Measurements from ENCODE around the gene TMF1. TPM values are rescaled to one million over a fixed set of nuclear protein-coding genes. Genes with fewer than 3 reads are reported as not detected.

TMF1 gene
- total RNA-seq, 2 experiments from 2014 or later, result 37.1 to 42.1 TPM

- ChIA-PET CTCF (interaction anchor here (1.3 kb wide), 1 partner anchor 16 kb away, joined by 3 read pairs; the partner anchor contains the start of gene EOGT), POLR2A (interaction anchor here (1.7 kb wide), 1 partner anchor 10 kb away, joined by 4 read pairs; no protein-coding TSS in a partner anchor)
- Mint-ChIP-seq H3K36me3 (peaks cover 31% of the 10 kb centered on the region), H3K27ac (peak overlapping the region; percentile 70), H3K4me1 (ENCODE audit: low read depth) (peaks cover 21% of the 10 kb centered on the region), H3K27me3 (no peaks in the 10 kb centered on the region), H3K4me3 (no peak overlapping the region), H3K9me3 (no peaks in the 10 kb centered on the region)
- peak; percentile 17 for DNase-seq
- intact Hi-C loops (cut with micrococcal nuclease), result loop anchor here (1.0 to 10.0 kb wide), 6 partner anchors 11 to 2001 kb away; partner anchors contain the start of genes EOGT and KBTBD8
These were observed 54.2 kb downstream of the TMF1 start for GRCh38 chr3:68997887-68998286.

DNA sequence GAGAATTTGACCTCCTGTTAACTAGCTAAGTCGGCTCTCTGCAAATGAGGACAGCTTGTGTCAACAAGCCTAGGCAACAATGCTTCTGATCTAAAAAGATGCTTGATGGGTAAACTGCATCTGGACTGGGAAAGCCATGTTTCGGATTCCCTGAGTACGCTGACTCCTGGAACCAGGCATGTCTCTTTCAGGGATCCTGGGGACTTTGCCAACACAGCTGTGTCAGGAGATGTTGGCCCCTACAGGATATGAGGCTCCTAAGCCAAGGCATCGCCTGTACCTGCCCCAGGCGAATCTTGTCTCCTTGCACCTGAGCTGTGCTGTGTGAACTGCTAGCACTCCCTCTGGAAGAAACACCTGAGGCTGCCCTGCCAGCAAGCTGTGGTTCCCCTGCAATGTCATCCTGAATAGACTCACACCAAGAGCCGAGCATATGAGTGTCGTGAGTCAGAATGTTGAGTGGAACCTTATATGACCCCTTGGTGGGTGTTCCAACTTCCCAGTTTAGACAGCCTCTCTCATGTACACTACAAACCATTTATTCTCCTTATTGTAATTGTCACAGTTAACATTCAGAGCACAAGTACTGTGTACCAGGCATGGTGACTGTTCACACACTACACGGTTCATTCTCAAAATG is 55.7 kb downstream of the TMF1 start:
- no peak overlapping the region for H3K4me3 Mint-ChIP-seq
- peak overlapping the region; percentile 56 for H3K27ac Mint-ChIP-seq
- peak; percentile 50 for DNase-seq

GRCh38 chr3:68988740-68989139 is 63.4 kb downstream of the TMF1 start:
- H3K4me1 Mint-ChIP-seq (ENCODE audit: low read depth), result peaks cover 15% of the 10 kb centered on the region
- no peak overlapping the region for H3K4me3 Mint-ChIP-seq
- H3K36me3 Mint-ChIP-seq, result peaks cover 56% of the 10 kb centered on the region

More for the DNA sequence above, 55.7 kb downstream of the TMF1 start:
- Mint-ChIP-seq H3K9me3 (no peaks in the 10 kb centered on the region), H3K27me3 (no peaks in the 10 kb centered on the region), H3K4me1 (ENCODE audit: low read depth) (peaks cover 21% of the 10 kb centered on the region), H3K36me3 (peaks cover 38% of the 10 kb centered on the region)
- intact Hi-C loops (cut with micrococcal nuclease), result loop anchor here (2.0 to 10.0 kb wide), 4 partner anchors 86 to 1999 kb away; partner anchors contain the start of gene KBTBD8
- POLR2A ChIA-PET, result interaction anchor here (1.7 kb wide), 1 partner anchor 9 kb away, joined by 4 read pairs; no protein-coding TSS in a partner anchor
- CTCF ChIA-PET, result interaction anchor here (0.6 to 1.1 kb wide), 3 partner anchors 17 to 101 kb away, joined by 3 to 7 read pairs (median 5); partner anchors contain the start of gene EOGT

GRCh38 chr3:68987322-68987721 is 64.8 kb downstream of the TMF1 start:
- Mint-ChIP-seq H3K4me1 (ENCODE audit: low read depth) (peaks cover 15% of the 10 kb centered on the region), H3K4me3 (no peak overlapping the region), H3K36me3 (peaks cover 50% of the 10 kb centered on the region), H3K27ac (peak overlapping the region; percentile 63), H3K27me3 (no peaks in the 10 kb centered on the region), H3K9me3 (no peaks in the 10 kb centered on the region)
- no peak for DNase-seq
- ChIA-PET CTCF (interaction anchor here (0.6 kb wide), 1 partner anchor 45 kb away, joined by 3 read pairs; no protein-coding TSS in a partner anchor), POLR2A (interaction anchor here (1.2 kb wide), 1 partner anchor 10 kb away, joined by 4 read pairs; no protein-coding TSS in a partner anchor)
- intact Hi-C loops (cut with micrococcal nuclease), result loop anchor here (1.0 kb wide), 1 partner anchor 10 kb away; no protein-coding TSS in a partner anchor

More at GRCh38 chr3:68988740-68989139, 63.4 kb downstream of the TMF1 start:
- no peak for DNase-seq
- H3K27ac Mint-ChIP-seq, result no peak overlapping the region
- H3K9me3 Mint-ChIP-seq, result no peaks in the 10 kb centered on the region
- ChIA-PET CTCF (no interaction called here), POLR2A (no interaction called here)
- intact Hi-C loops (cut with micrococcal nuclease), result no loop called here
- H3K27me3 Mint-ChIP-seq, result no peaks in the 10 kb centered on the region

DNA sequence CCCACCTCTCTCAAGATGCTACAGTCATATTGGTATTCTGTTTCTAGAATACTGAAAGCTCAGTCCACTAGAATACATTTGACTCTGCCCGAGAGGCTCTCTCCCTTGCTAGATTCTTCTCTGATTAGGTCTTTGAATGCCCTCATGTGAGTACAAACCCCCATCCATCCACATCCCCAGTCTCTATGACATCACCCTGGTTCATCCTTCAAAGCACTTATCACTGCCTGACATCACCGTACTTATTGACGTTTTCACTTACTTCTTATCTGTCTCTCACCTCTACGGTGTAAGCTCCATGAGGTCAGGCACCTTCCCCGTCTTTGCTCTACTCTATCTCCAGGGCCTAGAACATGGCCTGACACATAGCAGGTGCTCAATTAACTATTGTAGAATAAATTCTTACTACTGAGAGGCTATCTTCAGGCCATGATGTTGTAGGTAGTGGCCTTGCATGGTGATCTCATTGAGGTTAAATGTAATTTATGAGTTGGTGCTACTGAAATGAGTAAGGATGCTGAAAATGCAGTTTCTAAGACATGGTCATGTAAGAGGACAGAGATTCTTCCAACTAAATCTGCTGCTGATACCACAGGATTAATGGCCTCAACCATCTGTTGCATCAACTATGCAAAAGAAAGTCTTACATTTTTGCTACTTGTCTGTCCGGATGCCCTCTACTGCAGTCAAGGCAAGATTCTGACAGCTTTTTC is 65.5 kb downstream of the TMF1 start:
- Mint-ChIP-seq H3K4me1 (ENCODE audit: low read depth) (peaks cover 15% of the 10 kb centered on the region), H3K9me3 (no peaks in the 10 kb centered on the region), H3K27ac (no peak overlapping the region), H3K36me3 (peaks cover 45% of the 10 kb centered on the region), H3K4me3 (no peak overlapping the region), H3K27me3 (no peaks in the 10 kb centered on the region)
- ChIA-PET CTCF (interaction anchor here (0.6 kb wide), 1 partner anchor 46 kb away, joined by 3 read pairs; no protein-coding TSS in a partner anchor), POLR2A (interaction anchor here (1.2 kb wide), 1 partner anchor 11 kb away, joined by 4 read pairs; no protein-coding TSS in a partner anchor)
- no peak for DNase-seq
- intact Hi-C loops (cut with micrococcal nuclease), result loop anchor here (1.0 kb wide), 1 partner anchor 11 kb away; no protein-coding TSS in a partner anchor

- no peak for DNase-seq
- H3K27me3 Mint-ChIP-seq, result no peaks in the 10 kb centered on the region
- peaks cover 47% of the 10 kb centered on the region for H3K36me3 Mint-ChIP-seq
- POLR2A ChIA-PET, result no interaction called here
- no peak overlapping the region for H3K27ac Mint-ChIP-seq
- H3K4me3 Mint-ChIP-seq, result no peak overlapping the region
- intact Hi-C loops (cut with micrococcal nuclease), result no loop called here
- H3K4me1 Mint-ChIP-seq (ENCODE audit: low read depth), result peaks cover 15% of the 10 kb centered on the region
- CTCF ChIA-PET, result no interaction called here
- no peaks in the 10 kb centered on the region for H3K9me3 Mint-ChIP-seq
These were observed 66.9 kb downstream of the TMF1 start for GRCh38 chr3:68985146-68985790.

GRCh38 chr3:68984011-68984530 is 68.1 kb downstream of the TMF1 start:
- no peak overlapping the region for H3K27ac Mint-ChIP-seq
- ChIA-PET POLR2A (no interaction called here), CTCF (no interaction called here)
- H3K4me1 Mint-ChIP-seq (ENCODE audit: low read depth), result peaks cover 15% of the 10 kb centered on the region
- no peak for DNase-seq
- no peaks in the 10 kb centered on the region for H3K9me3 Mint-ChIP-seq
- no peaks in the 10 kb centered on the region for H3K27me3 Mint-ChIP-seq
- intact Hi-C loops (cut with micrococcal nuclease), result no loop called here
- peaks cover 49% of the 10 kb centered on the region for H3K36me3 Mint-ChIP-seq
- no peak overlapping the region for H3K4me3 Mint-ChIP-seq

- H3K9me3 Mint-ChIP-seq, result no peaks in the 10 kb centered on the region
- intact Hi-C loops (cut with micrococcal nuclease), result no loop called here
These were observed 74.5 kb downstream of the TMF1 start for GRCh38 chr3:68977486-68978167.

DNA sequence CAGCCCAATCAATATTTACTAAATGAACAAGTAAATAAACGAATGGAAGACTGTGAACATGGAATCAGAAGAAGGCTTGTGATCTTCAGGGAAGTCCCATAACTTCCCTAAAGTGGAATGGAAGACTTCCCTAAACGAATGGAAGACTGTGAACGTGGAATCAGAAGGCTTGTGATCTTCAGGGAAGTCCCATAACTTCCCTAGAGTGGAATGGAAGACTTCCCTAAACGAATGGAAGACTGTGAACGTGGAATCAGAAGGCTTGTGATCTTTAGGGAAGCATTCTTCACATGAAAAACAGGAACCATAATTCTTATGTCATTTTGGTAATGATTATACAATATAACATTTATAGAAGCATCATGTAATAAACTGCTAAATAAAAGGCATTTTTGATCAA is 77.4 kb downstream of the TMF1 start:
- intact Hi-C loops (cut with micrococcal nuclease), result no loop called here
- Mint-ChIP-seq H3K36me3 (peaks cover 14% of the 10 kb centered on the region), H3K9me3 (no peaks in the 10 kb centered on the region), H3K27ac (no peak overlapping the region), H3K27me3 (no peaks in the 10 kb centered on the region), H3K4me3 (no peak overlapping the region), H3K4me1 (ENCODE audit: low read depth) (no peaks in the 10 kb centered on the region)
- POLR2A ChIA-PET, result no interaction called here
- no peak for DNase-seq
- CTCF ChIA-PET, result no interaction called here

More at GRCh38 chr3:68977486-68978167, 74.5 kb downstream of the TMF1 start:
- peaks cover 24% of the 10 kb centered on the region for H3K36me3 Mint-ChIP-seq
- H3K27ac Mint-ChIP-seq, result no peak overlapping the region
- H3K27me3 Mint-ChIP-seq, result no peaks in the 10 kb centered on the region
- ChIA-PET CTCF (interaction anchor here (0.6 kb wide), 1 partner anchor 79 kb away, joined by 4 read pairs; no protein-coding TSS in a partner anchor), POLR2A (no interaction called here)
- no peak for DNase-seq
- H3K4me1 Mint-ChIP-seq (ENCODE audit: low read depth), result no peaks in the 10 kb centered on the region
- H3K4me3 Mint-ChIP-seq, result no peak overlapping the region

DNA sequence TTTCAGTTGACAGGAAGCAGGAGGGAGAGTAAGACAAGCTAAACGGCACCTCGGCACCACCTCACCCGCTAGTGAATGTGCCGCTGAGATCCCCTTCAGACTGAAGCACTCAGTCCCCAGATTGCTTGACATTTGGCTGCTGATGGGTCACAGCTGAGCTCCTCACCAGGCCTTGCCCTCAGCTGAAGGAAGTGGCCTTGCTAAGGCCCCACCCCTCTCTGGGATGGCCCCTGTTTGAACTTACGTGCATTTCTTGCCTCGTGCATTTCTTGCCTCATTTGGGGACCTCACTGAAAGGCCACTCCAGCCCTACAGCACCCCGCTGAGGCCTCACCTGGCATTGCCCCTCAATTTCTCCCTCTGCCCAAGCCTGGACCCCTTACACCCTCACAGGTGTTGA is 78.5 kb downstream of the TMF1 start:
- intact Hi-C loops (cut with micrococcal nuclease), result no loop called here
- ChIA-PET CTCF (interaction anchor here (1.7 to 2.1 kb wide), 2 partner anchors 35 to 79 kb away, joined by 3 to 4 read pairs; no protein-coding TSS in a partner anchor), POLR2A (no interaction called here)
- no peaks in the 10 kb centered on the region for H3K27me3 Mint-ChIP-seq
- H3K9me3 Mint-ChIP-seq, result no peaks in the 10 kb centered on the region
- peaks cover 10% of the 10 kb centered on the region for H3K36me3 Mint-ChIP-seq
- H3K4me3 Mint-ChIP-seq, result no peak overlapping the region
- no peak overlapping the region for H3K27ac Mint-ChIP-seq
- no peaks in the 10 kb centered on the region for H3K4me1 Mint-ChIP-seq (ENCODE audit: low read depth)
- no peak for DNase-seq

- peaks cover 2% of the 10 kb centered on the region for H3K27me3 Mint-ChIP-seq
- H3K27ac Mint-ChIP-seq, result no peak overlapping the region
- peak; percentile 58 for DNase-seq
- H3K4me1 Mint-ChIP-seq (ENCODE audit: low read depth), result no peaks in the 10 kb centered on the region
- H3K9me3 Mint-ChIP-seq, result no peaks in the 10 kb centered on the region
- no peak overlapping the region for H3K4me3 Mint-ChIP-seq
- intact Hi-C loops (cut with micrococcal nuclease), result loop anchor here (1.0 kb wide), 1 partner anchor 79 kb away; no protein-coding TSS in a partner anchor
- CTCF ChIA-PET, result interaction anchor here (0.7 to 2.1 kb wide), 9 partner anchors 9 to 1859 kb away, joined by 3 to 8 read pairs (median 4); no protein-coding TSS in a partner anchor
- peaks cover 2% of the 10 kb centered on the region for H3K36me3 Mint-ChIP-seq
- POLR2A ChIA-PET, result no interaction called here
These were observed 79.7 kb downstream of the TMF1 start for GRCh38 chr3:68972358-68972979.
